ENCODE data around the gene GRIA4. TPM values are rescaled to one million over a fixed set of nuclear protein-coding genes. Genes with fewer than 3 reads are reported as not detected.

The GRIA4 gene
- total RNA-seq, 1 experiment from 2014 or later = not detected

GRCh38 chr11:105856954-105857353, 247.1 kb downstream of the GRIA4 start:
- Mint-ChIP-seq H3K27me3 (ENCODE audit: insufficient read depth, unreplicated experiment) (no peaks in the 10 kb centered on the region), H3K4me1 (ENCODE audit: insufficient read depth, unreplicated experiment) (no peaks in the 10 kb centered on the region), H3K27ac (ENCODE audit: low read depth, unreplicated experiment) (no peak overlapping the region), H3K9me3 (ENCODE audit: unreplicated experiment) (no peaks in the 10 kb centered on the region), H3K4me3 (ENCODE audit: unreplicated experiment) (no peak overlapping the region), H3K36me3 (ENCODE audit: insufficient read depth, unreplicated experiment) (no peaks in the 10 kb centered on the region)
- CTCF ChIA-PET = no interaction called here
- no TSS peak for BruUV-seq (replicated peaks)
- TF ChIP-seq CTCF (IDR thresholded peaks at IDR 0.05; ENCODE audit: unreplicated experiment) = no peak
- no peak for DNase-seq (ENCODE audit: unreplicated experiment)
- POLR2A ChIA-PET = no interaction called here
- intact Hi-C loops (cut with micrococcal nuclease) = no loop called here

GRCh38 chr11:105857728-105858127, 247.9 kb downstream of the GRIA4 start:
- Mint-ChIP-seq H3K27me3 (ENCODE audit: insufficient read depth, unreplicated experiment) (no peaks in the 10 kb centered on the region), H3K4me1 (ENCODE audit: insufficient read depth, unreplicated experiment) (no peaks in the 10 kb centered on the region), H3K36me3 (ENCODE audit: insufficient read depth, unreplicated experiment) (no peaks in the 10 kb centered on the region), H3K27ac (ENCODE audit: low read depth, unreplicated experiment) (no peak overlapping the region), H3K4me3 (ENCODE audit: unreplicated experiment) (no peak overlapping the region), H3K9me3 (ENCODE audit: unreplicated experiment) (no peaks in the 10 kb centered on the region)
- ChIA-PET CTCF (interaction anchor here (0.5 to 1.0 kb wide), 2 partner anchors 50 to 1063 kb away, joined by 3 read pairs; no protein-coding TSS in a partner anchor), POLR2A (interaction anchor here (0.5 kb wide), 1 partner anchor 240 kb away, joined by 3 read pairs; no protein-coding TSS in a partner anchor)
- intact Hi-C loops (cut with micrococcal nuclease) = no loop called here
- TF ChIP-seq CTCF (IDR thresholded peaks at IDR 0.05; ENCODE audit: unreplicated experiment) = no peak
- BruUV-seq (replicated peaks) = no TSS peak
- DNase-seq (ENCODE audit: unreplicated experiment) = no peak

- H3K9me3 Mint-ChIP-seq (ENCODE audit: unreplicated experiment) = no peaks in the 10 kb centered on the region
- POLR2A ChIA-PET = no interaction called here
- no peaks in the 10 kb centered on the region for H3K4me1 Mint-ChIP-seq (ENCODE audit: insufficient read depth, unreplicated experiment)
- no TSS peak for BruUV-seq (replicated peaks)
- no peak for DNase-seq (ENCODE audit: unreplicated experiment)
- no peak for TF ChIP-seq CTCF (IDR thresholded peaks at IDR 0.05; ENCODE audit: unreplicated experiment)
- H3K27me3 Mint-ChIP-seq (ENCODE audit: insufficient read depth, unreplicated experiment) = no peaks in the 10 kb centered on the region
- CTCF ChIA-PET = interaction anchor here (0.7 to 1.0 kb wide), 2 partner anchors 48 to 1063 kb away, joined by 3 read pairs; no protein-coding TSS in a partner anchor
- no peaks in the 10 kb centered on the region for H3K36me3 Mint-ChIP-seq (ENCODE audit: insufficient read depth, unreplicated experiment)
- H3K4me3 Mint-ChIP-seq (ENCODE audit: unreplicated experiment) = no peak overlapping the region
- intact Hi-C loops (cut with micrococcal nuclease) = no loop called here
- H3K27ac Mint-ChIP-seq (ENCODE audit: low read depth, unreplicated experiment) = no peak overlapping the region
These were observed 249.0 kb downstream of the GRIA4 start for GRCh38 chr11:105858841-105859240.

GRCh38 chr11:105860105-105860504, 250.2 kb downstream of the GRIA4 start:
- POLR2A ChIA-PET = interaction anchor here (0.5 kb wide), 1 partner anchor 322 kb away, joined by 3 read pairs; no protein-coding TSS in a partner anchor
- Mint-ChIP-seq H3K4me1 (ENCODE audit: insufficient read depth, unreplicated experiment) (no peaks in the 10 kb centered on the region), H3K4me3 (ENCODE audit: unreplicated experiment) (no peak overlapping the region), H3K9me3 (ENCODE audit: unreplicated experiment) (no peaks in the 10 kb centered on the region), H3K36me3 (ENCODE audit: insufficient read depth, unreplicated experiment) (no peaks in the 10 kb centered on the region), H3K27ac (ENCODE audit: low read depth, unreplicated experiment) (no peak overlapping the region), H3K27me3 (ENCODE audit: insufficient read depth, unreplicated experiment) (no peaks in the 10 kb centered on the region)
- intact Hi-C loops (cut with micrococcal nuclease) = loop anchor here (2.0 to 5.0 kb wide), 3 partner anchors 253 to 1933 kb away; no protein-coding TSS in a partner anchor
- no TSS peak for BruUV-seq (replicated peaks)
- no peak for TF ChIP-seq CTCF (IDR thresholded peaks at IDR 0.05; ENCODE audit: unreplicated experiment)
- DNase-seq (ENCODE audit: unreplicated experiment) = no peak
- CTCF ChIA-PET = interaction anchor here (0.7 to 1.4 kb wide), 4 partner anchors 18 to 914 kb away, joined by 3 to 7 read pairs (median 4); no protein-coding TSS in a partner anchor
